ENCODE data around the gene CDH4.

Gene CDH4

GRCh38 chr20:61582196-61582923 lies 330.3 kb downstream of the CDH4 start:
- no peak for DNase-seq (ENCODE audit: low read depth)

GRCh38 chr20:61583356-61583755 lies 331.3 kb downstream of the CDH4 start:
- DNase-seq (ENCODE audit: low read depth): no peak

DNA sequence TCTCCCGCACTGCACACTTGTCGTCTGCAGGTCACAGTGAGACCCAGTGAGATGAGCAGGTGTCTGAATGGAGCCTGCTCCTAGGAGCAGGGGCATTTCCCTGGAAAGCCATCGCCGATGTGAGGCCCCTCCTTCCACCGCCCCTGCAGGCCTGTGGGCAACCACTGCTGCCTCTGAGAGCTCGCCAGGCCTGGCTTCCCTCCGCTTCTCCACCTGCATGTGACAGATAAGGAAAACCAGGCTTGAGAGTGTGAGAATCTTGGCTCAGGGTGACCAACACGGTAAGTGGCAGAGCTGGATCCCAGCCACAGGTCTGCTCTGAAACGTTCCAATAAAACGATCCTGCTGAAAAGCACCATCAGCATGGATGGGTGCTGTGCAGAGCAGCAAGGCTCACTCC lies 332.8 kb downstream of the CDH4 start:
- DNase-seq (ENCODE audit: low read depth): no peak

- DNase-seq (ENCODE audit: low read depth): no peak
These were observed 333.7 kb downstream of the CDH4 start for GRCh38 chr20:61585764-61586163.

DNA sequence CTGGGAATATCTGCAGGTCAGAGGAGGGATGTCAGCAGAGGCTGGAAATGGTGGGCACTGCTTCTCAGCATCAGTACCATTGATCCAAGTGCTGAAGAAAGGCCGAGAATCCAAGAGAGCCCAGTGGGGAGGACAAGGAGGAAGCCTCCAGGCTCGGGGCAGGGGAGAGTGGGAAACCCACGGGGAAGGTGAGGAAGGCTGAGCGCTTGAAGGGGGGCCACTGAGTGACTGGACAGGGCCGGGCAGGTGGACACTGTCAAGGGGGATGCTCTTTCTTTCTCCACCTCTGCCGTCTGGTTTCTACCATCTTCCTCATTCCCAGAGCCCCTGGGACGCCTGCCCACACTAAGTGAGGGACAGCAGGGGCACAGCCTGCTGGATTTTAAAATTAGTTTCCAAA lies 335.0 kb downstream of the CDH4 start:
- no peak for DNase-seq (ENCODE audit: low read depth)

DNA sequence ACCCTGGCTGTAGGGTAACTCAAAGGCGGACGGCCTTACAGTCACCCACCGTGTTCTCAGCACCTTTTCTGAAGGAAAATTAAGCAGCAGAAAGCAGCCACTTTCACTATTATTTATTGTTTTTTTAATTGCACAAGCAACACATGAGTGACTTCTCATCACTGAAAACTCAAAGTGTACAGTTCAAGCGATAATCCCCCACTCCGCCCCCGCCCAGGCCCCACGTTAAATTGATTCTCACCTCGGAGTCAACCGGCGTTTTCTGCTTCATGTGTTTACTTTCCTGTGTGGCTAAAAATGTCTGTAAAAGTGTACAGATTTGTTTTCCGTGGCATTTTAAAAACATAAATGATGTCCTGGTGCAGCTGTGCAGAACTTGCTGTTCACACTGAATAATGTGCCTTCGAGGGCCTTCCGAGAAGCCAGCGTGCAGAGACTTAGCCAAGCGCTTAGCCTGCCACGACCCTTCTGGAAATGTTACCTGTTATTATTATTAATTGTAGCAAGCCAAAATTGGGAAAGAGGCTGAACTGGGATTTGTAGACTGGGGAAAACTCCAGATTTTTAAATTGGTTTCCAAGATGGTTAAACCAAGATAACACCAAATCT lies 335.7 kb downstream of the CDH4 start:
- DNase-seq (ENCODE audit: low read depth): no peak

GRCh38 chr20:61588411-61589385 lies 336.6 kb downstream of the CDH4 start:
- DNase-seq (ENCODE audit: low read depth): peak; percentile 79

DNA sequence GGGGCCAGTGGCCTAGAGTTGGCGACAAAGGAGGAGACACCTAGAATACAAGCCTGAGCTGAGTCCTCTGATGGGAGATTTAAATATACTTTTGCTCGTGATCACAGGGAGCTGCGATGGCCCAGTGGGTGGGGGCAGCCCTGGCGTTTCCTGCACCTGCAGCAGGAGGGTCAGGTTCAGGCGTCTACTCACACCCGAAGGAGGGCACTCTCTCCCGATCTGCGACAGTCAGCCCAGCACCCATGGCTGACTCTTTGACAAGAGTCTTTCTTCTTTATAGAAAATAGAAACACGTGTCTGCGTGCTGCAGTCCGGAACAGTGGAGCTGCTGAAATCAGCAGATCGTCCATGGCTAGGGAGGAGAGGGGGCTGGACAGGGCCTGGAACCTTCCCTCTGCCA lies 338.2 kb downstream of the CDH4 start:
- no peak for DNase-seq (ENCODE audit: low read depth)

DNA sequence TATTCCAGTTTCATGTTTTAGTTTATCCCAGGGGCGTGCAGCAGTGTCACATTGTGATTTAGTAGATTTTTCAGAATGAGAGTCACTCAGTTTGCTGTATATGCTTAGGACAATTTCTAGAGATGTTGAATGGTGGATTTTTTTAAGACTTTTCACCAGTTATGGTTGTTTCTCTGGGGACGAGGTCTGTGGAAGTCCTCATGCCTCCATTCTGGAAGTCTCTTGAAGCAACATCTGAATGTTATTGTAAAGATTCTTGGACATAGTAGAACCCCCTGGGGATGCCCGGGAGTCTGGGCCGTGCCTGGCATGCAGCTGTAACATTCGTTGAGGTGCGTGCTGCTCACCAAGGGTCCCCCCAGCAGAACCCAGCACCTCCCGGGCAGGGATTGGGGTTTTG lies 341.5 kb downstream of the CDH4 start:
- DNase-seq (ENCODE audit: low read depth): no peak

DNA sequence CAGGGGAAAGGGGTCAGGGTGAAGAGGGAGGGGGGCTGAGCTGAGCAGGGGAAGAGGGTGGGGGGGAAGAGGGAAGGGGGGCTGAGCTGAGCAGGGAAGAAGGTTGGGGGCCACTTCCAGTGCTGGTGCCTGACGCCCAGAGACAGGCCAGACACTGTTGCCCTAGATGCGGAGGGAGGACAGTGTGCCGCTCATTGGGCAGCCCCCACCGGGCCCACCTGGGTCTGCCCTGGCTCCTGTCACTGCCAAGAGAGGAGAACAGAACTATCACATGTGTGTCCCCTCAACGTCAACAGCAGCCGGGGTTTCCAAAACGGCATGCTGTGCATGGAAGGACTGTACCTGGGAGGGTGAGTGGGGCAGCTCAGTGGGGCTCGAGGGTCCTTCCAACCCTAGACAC lies 342.1 kb downstream of the CDH4 start:
- DNase-seq (ENCODE audit: low read depth): no peak

DNA sequence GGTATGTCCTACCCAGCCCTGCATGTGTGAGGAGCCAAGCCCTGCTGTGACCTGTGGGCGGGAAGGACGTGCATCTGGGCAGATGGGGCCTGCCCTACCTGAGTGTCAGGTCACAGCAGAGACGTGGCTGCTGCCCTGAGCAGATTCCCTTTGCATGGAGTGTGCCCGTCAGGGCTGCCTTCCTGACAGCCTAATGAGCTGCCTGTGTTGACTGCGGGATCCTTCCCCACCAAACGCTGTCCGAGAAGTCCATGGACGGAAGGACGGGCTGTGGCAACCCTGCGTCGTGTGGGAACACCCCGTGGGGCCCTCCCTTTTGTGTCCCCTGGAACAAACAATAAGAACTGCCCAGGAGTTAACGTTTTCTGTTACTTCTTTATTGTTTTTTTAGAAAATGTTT lies 343.2 kb downstream of the CDH4 start:
- DNase-seq (ENCODE audit: low read depth): no peak

DNA sequence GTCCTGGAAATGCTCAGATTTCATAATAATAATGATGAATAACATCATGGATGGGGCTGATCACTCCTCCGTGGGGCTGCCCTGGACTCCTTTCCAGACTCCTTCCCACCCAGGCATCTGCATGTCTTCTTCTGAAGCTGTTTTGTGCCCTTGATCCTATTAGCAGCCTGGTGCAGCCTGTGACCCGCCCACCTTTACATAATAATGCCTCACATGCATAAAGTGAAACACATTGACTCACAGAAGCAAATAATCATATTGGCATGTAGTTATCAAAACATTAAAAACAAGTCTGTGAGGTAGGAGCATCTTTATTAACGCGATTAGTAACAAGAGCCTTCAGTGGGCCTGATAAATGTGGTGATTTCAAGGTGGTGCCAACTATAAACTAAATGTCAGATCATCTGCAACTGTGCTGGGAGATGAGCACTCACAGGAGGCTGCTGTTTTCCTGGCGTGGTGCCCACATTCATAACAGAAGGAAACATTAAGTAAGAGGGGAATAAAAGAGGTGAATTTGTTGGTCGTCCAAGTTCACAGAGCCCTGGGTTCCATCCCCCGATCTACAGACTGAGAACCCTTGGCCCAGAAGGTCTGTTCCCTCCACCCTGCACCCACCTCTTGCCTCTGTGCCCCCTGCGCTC lies 344.7 kb downstream of the CDH4 start:
- DNase-seq (ENCODE audit: low read depth): no peak

DNA sequence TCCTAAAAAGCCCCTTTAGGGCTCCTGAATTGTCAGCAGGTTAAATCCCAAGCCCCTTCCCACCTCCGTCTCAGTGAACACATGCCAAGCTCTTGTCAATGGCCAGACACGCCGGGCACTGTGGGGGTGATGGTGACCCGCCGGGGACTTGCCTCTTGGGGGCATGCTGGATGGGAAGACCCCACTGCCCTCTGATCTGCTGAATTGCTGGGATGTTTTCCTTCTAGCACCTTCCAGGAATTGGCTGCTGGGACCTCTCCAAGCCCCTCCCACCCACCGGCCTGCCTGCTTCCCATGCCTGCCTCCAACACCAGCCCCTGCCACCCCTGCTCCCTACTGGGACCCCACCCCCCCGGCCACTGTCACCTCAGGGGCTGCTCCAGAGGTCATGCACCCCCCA lies 345.9 kb downstream of the CDH4 start:
- DNase-seq (ENCODE audit: low read depth): no peak

DNA sequence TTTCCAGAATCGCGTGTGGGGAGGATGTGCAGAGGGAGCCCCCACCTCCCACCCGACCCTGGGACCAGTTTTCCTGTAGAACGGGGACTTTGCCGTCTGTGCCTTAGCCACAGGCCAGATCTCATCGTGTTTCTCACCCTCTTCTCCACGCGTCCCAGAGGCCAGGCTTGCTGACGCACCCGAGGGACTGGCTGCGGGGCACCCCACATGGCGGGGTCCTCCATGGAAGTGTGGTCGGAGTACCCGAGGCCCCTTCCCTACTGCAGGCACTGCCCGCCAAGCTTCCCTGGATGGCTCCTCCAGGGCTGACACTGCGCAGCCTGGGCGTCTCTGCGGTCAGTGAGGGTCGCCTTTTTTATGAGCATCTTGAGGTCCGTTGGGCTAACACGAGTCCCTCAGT lies 346.5 kb downstream of the CDH4 start:
- no peak for DNase-seq (ENCODE audit: low read depth)

- DNase-seq (ENCODE audit: low read depth): no peak
These were observed 347.0 kb downstream of the CDH4 start for GRCh38 chr20:61599061-61599531.

GRCh38 chr20:61599541-61599992 lies 347.5 kb downstream of the CDH4 start:
- no peak for DNase-seq (ENCODE audit: low read depth)

DNA sequence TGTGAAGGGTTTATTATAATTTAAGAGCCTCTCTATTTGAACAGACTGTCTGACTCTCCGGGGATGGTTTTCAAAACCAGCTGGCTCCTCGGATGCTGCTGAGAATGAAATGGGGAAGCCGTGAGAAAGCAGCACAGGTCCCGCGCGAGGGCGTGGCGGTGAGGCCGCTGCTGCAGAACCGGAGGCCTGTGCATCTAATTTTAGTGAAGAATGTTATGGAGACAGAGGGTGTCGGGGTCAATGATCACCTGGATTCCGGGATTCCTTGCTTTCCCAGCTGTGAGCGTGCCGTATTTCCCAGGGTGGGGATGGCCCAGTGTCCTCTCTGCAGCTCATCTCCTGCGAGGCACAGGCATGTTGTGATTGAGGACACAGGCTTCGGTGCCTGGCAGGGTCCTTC lies 348.0 kb downstream of the CDH4 start:
- DNase-seq (ENCODE audit: low read depth): no peak

- DNase-seq (ENCODE audit: low read depth): no peak
These were observed 349.3 kb downstream of the CDH4 start for GRCh38 chr20:61601361-61601760.

DNA sequence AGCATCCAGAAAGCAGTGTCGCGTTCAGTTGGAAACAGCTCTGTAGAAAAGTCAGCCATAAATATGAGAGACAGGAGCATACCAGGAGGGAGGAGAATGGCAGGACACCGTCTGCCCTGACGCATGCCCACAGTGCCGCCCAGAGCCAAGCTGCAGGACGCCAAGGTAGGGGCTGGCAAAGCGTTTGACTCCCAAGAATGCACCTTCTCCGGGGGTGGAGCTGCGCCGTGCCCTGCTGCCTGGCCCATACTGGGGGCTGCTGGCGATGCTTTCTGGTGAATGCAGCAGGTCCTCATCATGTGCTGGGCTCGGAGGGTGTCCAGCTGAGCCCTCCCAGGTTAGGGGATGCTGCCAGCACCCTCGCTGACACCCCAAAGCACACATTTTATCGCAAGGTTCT lies 349.8 kb downstream of the CDH4 start:
- DNase-seq (ENCODE audit: low read depth): no peak

DNA sequence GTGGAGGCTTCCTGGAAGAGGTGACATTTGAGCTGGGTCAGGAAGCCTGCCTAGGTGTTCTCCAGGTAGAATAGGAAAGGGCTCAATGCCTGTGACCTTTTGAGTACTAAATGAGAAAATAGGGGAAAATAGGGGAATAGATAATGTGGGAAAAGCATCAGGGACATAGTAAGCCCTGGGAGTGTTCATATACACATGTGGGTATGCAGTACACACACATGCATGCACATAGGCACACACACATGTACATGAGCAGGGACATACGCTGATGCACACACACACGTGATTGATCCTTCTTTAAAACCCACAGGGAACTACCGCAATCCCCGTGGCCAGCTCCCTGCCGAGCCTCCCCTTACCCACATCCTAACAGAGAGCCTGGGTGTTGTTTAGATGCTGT lies 351.7 kb downstream of the CDH4 start:
- no peak for DNase-seq (ENCODE audit: low read depth)

- no peak for DNase-seq (ENCODE audit: low read depth)
These were observed 352.5 kb downstream of the CDH4 start for GRCh38 chr20:61604549-61604948.

- no peak for DNase-seq (ENCODE audit: low read depth)
These were observed 353.2 kb downstream of the CDH4 start for GRCh38 chr20:61605283-61605682.
